Activated CD8-positive, alpha-beta memory T cell treated with anti-CD3 and anti-CD28 coated beads for 4 hours (primary cell): ENCODE data around the gene CMIP.

Experiments used
- DNase-seq, 2 donors: peaks; one replicate each; pipeline ENCODE4 v3.0.0-alpha.2; 2020; ENCODE audit warnings: low read depth in 2 of 2

The CMIP gene

DNA sequence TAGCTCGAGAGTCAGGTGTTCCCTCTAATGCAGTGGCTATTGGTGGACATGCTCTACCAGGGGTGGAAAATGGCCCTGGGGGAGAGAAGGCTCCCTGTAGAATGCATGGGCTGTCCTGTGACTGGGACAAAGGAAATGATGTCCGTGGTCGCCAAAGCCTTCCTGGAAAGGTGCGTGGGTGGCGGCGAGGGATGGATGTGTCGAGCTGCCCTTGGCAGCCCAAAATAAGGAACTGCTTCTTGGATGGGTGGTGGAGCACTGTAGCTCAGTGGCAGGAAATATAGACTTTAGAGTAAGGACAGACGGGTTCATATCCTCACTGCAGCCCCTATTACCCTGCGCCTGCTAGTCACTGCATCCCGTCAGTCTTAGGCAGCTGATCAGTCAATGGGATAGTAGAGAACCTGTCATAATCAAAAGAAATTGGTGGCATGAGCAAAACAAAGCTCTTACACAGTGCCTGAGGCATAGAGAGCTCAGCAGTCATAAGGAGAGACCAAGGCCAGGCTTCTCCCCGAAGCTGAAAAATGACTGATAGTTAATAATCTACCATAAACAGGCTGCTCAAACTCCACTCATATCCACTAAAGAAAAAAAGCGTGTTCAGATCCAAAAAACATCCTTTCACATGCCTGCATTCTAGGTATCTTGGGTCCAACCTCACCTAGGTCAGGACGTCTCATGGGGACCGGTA is 211.0 kb downstream of the CMIP start:
- DNase-seq, result no peak

DNA sequence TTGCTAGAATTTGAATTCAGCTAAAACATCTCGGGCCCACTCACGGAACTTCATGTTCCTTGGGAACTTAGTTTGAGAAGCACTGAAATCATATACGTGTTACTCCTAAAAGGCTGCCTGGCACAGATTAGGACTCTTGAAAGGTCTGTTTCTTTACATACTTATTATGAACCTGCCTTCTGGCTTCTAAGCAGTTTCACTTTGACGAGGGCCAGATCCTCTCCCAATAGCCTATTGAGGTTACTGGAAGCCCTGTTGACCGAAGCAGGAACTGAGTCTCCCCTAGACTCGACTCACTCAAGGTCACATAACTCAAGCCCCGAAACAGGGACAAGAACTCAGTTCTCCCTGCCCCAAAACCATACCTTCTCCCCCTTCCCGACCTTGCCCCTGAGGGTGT is 212.6 kb downstream of the CMIP start:
- no peak for DNase-seq

DNA sequence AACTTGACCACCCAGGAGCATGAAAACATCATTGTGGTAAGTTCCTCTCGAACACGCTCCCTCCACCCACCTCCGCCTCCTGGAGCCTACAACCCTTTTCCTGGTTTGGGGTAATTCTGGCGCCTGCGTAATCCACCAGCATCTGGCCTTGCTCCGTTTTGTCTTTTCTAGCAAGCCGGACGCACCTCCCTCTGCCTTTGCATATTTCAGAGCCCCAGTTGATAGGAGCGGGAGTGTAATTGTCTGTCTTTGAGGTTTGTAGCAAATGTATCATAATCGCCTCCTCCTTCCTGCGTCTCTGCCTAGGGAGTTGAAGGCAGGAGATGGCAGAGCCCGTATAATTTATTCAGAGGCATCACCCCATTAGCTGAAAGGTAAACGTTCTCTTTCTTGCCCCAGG is 213.2 kb downstream of the CMIP start:
- DNase-seq, result no peak

DNA sequence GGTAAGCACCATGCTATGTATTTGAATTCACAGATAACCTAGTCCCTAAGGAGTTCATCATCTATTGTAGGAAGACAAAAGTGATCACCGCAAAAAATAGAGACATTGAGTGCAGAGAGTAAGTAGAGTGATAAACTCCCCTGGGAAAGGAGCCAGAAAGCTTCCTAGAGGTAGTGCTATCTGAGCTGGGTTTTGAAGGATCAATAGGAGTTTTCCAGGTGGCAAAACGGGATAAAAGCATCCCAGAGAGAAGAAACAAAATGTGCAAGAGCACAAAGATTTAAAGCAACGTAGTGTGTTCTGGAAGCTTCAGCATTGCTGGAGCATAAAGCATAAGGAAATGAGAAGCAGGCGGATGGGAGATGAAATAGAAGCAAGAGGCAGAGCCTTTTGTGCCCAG is 213.8 kb downstream of the CMIP start:
- no peak for DNase-seq

DNA sequence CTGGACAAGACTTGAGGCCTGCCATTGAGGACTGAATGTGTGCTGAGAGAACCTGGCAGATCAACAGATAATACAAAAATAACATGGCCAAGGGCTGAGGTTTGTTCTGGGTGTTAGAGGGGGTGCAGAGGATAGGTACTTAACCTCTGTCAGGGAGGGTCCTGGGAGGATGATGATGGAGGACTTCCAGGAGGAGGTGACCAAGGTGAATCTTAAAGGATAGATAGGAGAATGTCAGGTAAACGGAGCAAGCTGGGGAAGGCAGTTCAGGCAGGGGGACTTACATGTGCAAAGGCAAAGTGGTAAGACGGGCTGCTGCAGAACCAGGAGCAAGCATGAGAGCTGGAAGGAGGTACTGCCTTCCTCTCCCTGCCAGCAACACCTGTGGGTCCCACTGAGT is 214.6 kb downstream of the CMIP start:
- DNase-seq, result no peak

DNA sequence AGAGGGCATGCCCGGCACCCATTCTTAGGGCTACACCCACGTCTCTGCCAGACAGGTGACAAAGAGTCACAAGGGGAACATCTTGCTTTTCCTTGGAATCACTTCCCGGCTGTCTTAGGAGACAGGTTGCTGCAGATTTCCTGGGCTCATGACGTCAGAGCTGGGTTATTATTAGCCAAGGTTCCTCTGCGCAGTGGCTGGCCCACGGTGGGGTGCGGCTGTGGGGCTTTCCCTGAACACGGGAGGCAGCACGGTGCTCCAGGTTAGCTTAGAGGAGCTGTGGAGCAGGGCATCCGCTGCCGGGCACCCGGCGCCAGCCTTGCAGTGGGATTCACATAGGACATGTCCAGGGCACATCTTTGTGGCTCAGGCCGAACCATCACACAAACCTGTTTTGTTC is 216.5 kb downstream of the CMIP start:
- DNase-seq, result no peak

DNA sequence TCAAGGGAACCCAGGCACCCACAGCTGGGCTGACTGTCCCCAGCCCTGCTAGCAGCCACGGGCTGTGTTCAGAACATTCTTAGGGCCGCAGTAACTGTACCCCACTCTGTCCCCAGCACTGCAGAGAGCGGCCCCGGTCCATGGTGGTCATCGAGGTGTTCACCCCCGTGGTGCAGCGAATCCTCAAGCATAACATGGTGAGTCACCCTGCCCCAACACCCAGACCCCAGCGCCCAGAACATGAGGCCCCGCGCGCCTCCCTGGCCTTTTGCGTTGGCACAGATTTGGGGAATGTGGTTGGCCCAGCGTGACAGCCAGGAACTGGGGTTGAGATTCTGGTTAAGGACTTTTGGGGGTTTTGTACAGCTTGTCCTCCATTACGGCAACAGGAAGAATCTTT is 219.5 kb downstream of the CMIP start:
- no peak for DNase-seq

DNA sequence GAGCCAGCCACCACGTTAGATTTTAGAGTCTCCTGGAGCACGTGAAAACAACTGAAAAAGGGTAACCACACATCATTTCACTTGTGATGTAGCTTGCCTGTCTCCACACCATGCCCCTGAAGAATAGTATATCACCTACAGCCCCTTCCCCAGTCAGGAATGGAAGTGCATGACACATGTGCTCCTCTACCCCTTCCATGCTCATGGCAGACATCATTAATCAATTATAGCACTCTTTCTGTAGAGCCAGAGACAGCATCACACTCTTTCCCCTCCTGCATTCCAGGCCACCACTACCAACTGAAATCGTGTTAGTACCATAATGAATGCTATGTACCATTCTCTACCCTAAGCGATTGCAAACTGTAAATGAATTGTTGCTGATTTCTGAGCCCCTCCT is 221.0 kb downstream of the CMIP start:
- no peak for DNase-seq

DNA sequence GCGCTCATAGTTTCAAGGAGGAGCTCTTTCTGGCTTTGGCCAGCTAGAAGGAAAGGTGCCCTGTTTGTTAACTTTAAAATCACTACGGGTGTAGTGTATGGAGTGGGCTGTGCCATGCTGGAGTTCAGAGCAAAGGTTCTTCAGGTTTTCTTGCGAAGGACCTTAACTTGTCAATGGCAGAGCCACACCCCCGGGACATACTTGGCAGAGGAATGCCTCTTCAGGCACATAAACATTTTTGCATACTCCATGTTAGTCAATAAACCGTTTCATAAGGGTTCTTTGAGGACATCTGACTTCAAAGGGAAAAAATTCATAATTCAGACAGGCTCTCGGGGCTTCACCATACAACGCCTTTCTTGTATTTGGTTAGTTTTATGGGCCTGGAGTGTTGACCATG is 221.5 kb downstream of the CMIP start:
- no peak for DNase-seq

DNA sequence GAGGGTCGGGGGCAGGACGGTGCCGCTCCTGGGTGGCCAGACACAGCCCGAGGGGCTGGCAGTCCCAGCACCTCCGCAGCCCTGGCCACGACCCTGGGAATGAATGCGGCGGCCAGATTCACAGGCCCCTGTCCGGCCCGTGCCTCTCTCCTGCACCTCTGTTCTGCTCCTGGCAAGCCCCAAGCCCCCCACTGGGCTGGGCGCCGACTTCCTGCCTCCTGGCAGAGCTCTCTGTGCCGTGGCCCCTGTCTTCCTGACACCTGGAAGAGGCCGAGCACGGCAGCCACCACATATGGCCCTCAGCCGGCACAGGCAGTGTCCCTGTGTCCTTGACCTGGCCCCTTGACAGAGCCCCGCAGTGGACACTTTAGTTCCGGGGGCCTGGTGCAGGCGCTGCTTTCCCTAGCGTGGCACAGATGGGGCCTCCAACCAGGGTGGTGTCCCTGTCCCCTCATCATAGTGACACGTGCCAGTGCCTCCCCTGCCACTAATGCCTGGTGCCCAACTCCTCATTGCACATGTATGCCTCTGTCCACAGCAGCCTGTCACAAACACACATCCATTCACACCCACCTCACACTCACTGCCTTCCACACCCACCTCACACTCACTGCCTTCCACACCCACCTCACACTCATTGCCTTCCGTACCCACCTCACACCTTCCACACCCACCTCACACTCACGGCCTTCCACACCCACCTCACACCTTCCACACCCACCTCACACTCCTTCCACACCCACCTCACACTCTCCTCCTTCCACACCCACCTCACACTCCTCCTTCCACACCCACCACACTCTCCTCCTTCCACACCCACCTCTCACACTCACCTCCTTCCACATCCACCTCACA is 223.9 kb downstream of the CMIP start:
- no peak for DNase-seq

DNA sequence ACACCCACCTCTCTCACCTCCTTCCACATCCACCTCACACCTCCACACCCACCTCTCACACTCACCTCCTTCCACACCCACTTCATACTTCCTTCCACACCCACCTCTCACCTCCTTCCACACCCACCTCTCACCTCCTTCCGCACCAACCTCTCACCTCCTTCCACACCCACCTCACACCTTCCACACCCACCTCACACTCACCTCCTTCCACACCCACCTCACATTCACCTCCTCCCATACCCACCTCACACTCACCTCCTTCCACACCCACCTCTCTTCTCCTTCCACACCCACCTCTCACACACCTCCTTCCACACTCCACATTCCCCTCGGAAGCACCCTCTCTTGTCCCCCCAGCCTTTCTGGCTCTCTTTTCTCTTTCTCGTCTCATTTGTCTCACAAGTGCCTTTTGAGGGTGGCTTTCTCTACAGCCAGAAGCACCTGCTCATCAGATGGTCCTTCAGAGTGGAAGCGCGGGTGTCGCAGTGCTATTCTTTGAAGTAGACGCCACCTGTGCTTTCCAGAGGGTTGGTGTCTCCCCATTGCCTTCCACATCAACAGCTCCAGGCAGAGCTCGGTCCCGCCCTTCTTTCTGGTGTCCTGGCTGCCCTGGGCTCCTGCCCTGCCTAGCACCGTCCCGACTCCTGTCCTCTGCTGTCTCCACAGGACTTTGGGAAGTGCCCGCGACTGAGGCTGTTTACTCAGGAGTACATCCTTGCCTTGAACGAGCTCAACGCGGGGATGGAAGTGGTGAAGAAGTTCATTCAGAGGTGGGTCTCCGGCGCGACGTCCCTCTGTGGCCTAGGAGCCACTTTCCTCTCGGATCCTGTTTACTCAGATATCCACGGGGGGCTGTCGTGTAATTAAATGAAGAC is 225.1 kb downstream of the CMIP start:
- DNase-seq, result no peak

DNA sequence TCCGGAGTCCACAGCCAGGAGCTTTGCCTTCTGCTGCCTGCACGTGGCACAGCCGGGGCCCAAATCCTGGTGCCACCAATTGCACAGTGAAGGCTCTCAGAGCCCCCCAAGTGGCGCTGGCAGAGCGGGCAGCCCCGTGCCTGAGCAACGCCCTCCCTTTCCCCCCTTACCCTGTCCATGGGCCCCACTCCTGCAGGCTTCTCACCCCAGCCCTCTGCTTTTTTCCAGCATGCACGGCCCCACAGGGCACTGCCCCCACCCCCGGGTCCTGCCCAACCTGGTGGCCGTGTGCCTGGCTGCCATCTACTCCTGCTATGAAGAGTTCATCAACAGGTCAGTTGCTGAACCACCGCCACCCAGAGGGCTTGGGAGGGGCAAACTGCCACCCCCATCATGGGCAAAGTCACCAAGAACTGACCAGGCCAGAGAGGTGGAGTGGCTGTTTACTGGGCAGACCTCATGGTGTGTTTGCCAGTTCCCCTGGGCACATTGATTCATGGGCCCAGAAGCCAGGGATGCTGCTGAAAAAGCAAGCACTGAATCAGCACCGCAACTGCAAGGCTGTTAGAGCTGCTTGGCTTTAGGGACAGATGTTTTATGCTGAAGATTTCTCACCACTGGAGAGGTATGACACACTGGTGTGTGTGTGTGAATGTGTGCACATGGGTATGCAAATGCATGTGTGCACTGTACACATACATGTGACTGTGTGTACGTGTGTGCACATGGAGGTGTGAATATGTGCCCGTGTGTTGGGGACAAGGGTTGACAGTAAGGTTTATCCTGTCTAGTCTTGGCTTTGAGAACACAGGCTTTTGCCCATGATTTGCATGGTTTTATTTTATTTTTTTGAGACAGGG is 227.4 kb downstream of the CMIP start:
- no peak for DNase-seq

DNA sequence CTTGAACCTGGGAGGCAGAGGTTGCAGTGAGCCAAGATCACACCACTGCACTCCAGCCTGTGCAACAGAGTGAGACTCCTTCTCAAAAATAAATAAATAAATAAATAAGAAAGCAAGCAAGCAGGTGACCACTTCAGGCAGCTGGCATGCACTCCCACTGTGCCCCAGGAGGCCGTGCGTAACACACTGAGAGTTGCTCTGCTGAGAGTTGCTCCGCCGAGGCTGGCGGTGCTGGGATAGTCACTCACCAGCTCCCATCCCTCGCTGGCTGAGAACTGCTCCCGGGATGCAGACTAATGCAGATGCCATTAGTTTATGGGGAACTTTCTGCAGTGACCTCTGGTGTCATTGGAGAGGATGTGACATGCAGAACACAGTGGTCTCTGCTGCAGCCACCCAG is 228.8 kb downstream of the CMIP start:
- no peak for DNase-seq

DNA sequence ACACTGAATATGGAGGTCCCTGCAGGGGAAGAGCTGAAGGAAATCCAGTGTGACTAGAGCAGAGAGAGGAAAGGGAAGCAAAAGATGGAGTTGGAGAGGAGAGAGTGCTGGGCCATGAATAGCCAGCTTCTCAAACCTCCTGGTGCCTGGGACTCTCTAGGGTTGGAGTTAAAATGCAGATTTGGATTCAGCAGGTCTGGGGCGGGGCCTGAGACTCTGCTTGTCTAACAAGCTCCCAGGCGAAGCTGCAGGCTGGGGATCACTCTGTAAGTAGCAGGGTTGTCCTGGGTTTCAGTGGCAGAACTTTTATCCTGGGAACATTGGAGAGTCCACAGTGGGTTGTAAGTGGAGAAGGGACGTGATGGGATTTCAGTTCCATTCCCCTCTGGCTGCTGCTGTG is 231.1 kb downstream of the CMIP start:
- DNase-seq, result no peak

DNA sequence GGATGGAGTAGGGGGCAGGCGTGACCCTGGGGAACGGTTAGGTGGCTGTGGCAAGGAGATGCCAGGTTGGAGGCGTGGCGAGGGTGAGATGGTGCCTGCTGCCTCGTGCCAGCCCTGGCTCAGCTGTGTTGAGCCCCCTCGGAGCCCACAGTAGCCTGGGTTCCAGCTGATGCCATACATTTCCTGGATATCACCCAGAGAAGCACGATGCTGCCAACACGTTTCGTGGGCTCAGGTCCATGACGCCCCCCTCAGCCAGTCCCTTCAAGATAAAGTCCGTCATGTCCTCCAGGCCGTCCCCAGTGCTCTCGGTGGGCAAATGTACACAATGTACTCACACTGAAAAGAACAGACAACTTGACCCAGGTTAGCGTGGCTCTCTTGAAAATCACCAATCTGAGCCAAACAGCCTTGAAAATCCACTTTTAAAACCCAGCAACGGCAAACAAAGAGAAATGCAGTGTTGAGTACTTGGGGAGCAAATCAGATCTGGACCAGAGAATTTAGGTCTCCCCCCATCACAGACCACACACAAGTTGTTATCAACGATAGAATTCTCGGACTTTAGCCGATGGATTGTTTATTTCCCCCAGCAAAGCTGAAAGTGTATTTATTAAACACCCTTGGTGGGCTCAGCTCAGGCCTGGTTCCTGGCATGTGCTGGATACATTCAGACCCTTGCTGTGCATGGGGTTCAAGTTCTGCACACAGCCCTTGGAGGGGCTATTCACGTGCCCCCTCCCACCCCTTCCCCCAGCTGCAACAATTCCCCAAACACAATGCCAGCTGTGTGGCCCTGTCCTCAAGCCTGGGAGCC is 231.7 kb downstream of the CMIP start:
- no peak for DNase-seq

DNA sequence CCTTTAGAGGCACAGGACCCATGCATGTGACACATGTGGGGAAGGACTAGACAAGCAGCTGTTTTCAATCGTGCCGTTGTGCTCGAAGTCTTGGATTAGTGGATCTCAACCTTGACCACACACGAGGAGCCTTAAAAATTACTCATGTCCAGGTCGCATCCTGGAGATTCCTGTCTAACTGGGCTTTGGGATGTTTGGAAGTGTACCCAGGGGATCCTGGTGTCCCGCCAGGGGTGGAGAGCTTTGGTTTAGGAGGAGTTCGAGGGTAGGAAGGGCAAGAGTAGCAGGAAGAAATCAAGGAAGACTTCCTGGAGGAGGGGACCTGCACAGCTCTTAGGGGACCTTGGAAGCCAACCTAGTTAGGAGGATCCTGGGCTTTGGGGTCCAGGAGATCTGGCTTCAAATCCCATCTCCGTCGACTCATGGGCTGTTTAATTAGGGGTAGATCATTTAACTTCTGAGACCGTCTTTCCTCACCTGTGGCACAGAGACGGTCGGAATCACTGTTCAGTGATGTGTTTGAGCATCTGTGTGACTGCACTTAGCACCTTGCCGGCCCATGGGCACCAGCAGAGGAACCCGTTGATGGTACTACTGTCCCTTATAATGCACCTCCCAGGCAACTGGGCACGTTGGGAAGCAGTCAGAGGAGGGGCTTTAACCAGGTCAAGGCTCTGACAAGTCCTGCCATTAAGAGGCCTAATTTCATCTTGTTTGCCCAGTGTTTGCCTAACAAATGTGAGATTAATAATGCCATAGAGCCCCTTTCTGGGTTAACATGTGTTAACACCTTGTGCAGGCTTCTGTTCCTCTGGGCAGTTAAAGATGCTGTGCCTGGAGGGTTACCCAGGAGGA is 232.5 kb downstream of the CMIP start:
- DNase-seq, result no peak

DNA sequence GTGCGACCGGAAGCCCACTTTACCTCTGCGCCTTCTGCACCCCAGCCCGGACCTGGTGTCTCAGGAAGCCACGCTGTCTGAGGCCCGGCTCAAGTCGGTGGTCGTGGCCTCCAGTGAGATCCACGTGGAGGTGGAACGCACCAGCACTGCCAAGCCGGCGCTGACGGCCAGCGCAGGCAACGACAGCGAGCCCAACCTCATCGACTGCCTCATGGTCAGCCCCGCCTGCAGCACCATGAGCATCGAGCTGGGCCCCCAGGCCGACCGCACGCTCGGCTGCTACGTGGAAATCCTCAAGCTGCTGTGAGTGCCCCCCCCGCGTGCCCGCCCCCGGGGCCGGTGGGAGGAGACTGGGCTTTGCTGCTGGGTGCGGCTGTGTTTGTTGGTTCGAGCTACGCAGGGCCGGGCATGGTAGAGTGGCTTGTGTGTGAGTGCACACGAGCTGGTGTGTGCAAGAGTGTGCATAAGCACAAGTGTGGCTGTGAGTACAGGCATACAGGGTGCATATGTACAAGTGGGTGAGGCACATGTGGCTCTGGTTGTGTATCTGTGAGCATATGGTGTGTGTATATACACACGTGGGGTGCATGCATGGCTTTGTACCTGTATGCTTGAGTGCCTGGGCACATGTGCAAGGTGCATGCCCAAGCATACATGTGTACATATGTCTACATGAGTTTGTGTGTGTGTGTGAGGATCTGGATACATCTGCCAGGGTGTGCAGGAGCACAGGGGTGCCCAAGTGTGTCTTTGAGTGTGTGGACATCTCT is 233.9 kb downstream of the CMIP start:
- DNase-seq, result no peak

DNA sequence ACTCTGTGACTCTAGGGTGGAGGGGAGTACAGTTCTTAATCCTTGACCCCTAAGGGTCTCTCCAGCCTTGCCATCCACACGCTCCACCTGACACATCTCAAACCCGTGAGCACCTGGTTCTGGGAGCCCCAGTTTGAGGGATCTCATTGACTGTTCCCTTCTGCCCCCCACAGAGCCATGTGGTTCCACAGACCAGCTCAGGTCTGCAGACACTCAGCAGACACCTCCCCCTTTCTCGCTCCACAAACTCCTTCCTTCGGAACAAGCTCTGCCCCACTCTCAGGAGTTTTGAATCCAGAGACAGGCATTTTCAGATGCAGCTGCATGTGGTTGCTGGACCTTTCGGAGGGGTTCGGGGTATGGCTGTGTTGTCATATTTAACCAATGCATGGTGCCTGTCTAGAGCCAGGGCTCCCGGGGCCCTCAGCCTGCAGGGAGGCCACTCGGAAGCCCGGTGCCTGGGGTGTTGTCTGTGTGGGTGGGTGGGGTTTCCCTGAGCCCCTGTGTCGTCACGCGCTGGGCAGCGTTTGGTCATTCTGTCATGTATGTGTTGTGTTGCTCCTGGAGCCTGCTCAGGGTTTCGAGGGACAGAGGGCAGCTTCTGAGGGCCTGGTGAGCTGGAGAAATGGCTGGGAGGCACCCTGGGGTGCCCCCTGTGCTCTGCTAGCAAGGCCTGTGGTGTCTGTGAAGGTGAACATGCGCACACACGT is 235.3 kb downstream of the CMIP start:
- DNase-seq, result no peak
